ACC112 (cell line): Measurements from ENCODE around the gene FARS2.

ENCODE experiments used
- H2AFZ ChIP-seq: fragments of 200-600 bp; sonication (generic); one replicate; pipeline ENCODE4 v1.6.0; 2017; ENCODE audit warnings: antibody characterized with exemption, low read length; ENCODE audit not compliant: unreplicated experiment
- H3K27ac ChIP-seq: fragments of 200-600 bp; sonication (generic); 2 replicates; pipeline ENCODE4 v1.5.1; 2014; ENCODE audit warnings: low read depth, mild to moderate bottlenecking, antibody characterized with exemption, low read length, moderate library complexity
- H3K27me3 ChIP-seq: fragments of 200-600 bp; sonication (generic); 2 replicates; pipeline ENCODE4 v1.6.1; 2014; ENCODE audit warnings: mild to moderate bottlenecking, antibody characterized with exemption, low read length, moderate library complexity, mixed read lengths; ENCODE audit not compliant: insufficient read depth
- H3K36me3 ChIP-seq: fragments of 200-600 bp; sonication (generic); 2 replicates; pipeline ENCODE4 v1.6.1; 2016; ENCODE audit warnings: mild to moderate bottlenecking, antibody characterized with exemption, low read length, moderate library complexity, mixed read lengths; ENCODE audit not compliant: insufficient read depth
- H3K4me1 ChIP-seq: fragments of 200-600 bp; sonication (generic); one replicate; pipeline ENCODE4 v1.6.1; 2016; ENCODE audit warnings: low read length, mixed read lengths; ENCODE audit not compliant: insufficient read depth, unreplicated experiment, control insufficient read depth
- H3K4me3 ChIP-seq: fragments of 200-600 bp; sonication (generic); 2 replicates; pipeline ENCODE4 v1.5.1; 2014; ENCODE audit warnings: mild to moderate bottlenecking, low read depth, low read length
- H3K79me2 ChIP-seq: fragments of 200-600 bp; sonication (generic); one replicate; pipeline ENCODE4 v1.6.0; 2016; ENCODE audit warnings: low read length; ENCODE audit not compliant: control insufficient read depth, unreplicated experiment, insufficient read depth

FARS2 gene

GRCh38 chr6:5318617-5319272 is 57.4 kb downstream of the FARS2 start:
- H3K4me3 ChIP-seq, result no peak overlapping the region

DNA sequence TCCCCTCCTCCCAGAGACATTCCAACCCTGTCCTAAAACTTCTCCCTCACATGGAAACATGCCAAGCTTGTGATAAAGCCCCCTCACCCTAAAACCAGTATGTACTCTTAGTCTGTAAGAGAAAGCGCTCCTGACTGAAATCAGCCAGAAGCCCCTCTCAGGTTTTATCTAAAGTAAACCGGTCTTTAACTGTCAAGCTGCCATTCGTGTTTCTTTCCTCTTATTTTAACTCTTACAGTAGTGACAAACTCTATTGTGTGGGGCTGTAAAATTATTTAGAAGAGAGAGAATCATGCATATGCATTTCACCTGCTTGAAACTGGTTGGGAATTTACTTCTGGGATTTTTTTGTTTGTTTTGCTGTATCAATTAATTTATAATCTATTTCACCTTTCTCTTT is 62.7 kb downstream of the FARS2 start:
- Histone ChIP-seq H2AFZ (no peak overlapping the region), H3K4me1 (no peaks in the 10 kb centered on the region), H3K4me3 (no peak overlapping the region), H3K27me3 (no peaks in the 10 kb centered on the region), H3K27ac (no peak overlapping the region), H3K79me2 (no peaks in the 10 kb centered on the region), H3K36me3 (0 out of 2 replicates have a peak, but pooled peaks cover 5% of the 10 kb centered on the region)

More at GRCh38 chr6:5318617-5319272, 57.4 kb downstream of the FARS2 start:
- Histone ChIP-seq H2AFZ (no peak overlapping the region), H3K79me2 (no peaks in the 10 kb centered on the region), H3K27me3 (no peaks in the 10 kb centered on the region), H3K27ac (no peak overlapping the region), H3K4me1 (no peaks in the 10 kb centered on the region), H3K36me3 (no peaks in the 10 kb centered on the region)

DNA sequence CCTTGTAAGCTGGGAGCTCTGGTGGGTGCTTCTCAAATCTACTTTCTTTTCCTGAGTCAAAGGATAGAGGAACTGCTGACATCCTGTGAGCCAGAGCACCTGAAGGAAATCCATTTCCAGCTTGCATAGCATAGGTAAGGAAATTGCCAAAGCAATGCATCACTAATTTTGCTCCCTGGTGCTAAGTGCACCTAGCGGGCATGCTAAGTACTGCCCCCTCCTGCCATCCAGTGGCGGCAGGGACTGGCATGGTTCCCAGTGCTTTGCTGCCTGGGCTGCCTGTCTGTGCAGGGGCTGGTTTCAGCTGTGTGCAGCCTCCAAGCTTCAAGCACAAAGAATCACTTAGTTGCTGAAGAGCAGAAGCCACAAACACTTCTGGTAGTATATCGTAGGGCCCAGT is 63.9 kb downstream of the FARS2 start:
- Histone ChIP-seq H3K4me3 (no peak overlapping the region), H3K79me2 (no peaks in the 10 kb centered on the region), H3K27me3 (no peaks in the 10 kb centered on the region), H3K36me3 (0 out of 2 replicates have a peak, but pooled peaks cover 5% of the 10 kb centered on the region), H3K27ac (no peak overlapping the region), H3K4me1 (no peaks in the 10 kb centered on the region), H2AFZ (no peak overlapping the region)

- Histone ChIP-seq H3K4me1 (no peaks in the 10 kb centered on the region), H3K4me3 (no peak overlapping the region), H3K79me2 (no peaks in the 10 kb centered on the region), H3K27ac (no peak overlapping the region), H2AFZ (no peak overlapping the region), H3K27me3 (no peaks in the 10 kb centered on the region), H3K36me3 (0 out of 2 replicates have a peak, but pooled peaks cover 5% of the 10 kb centered on the region)
Measured at GRCh38 chr6:5326022-5326641, 64.8 kb downstream of the FARS2 start.

GRCh38 chr6:5328800-5329199 is 67.5 kb downstream of the FARS2 start:
- Histone ChIP-seq H2AFZ (no peak overlapping the region), H3K4me1 (no peaks in the 10 kb centered on the region), H3K4me3 (no peak overlapping the region), H3K79me2 (no peaks in the 10 kb centered on the region), H3K27me3 (no peaks in the 10 kb centered on the region), H3K27ac (no peak overlapping the region), H3K36me3 (0 out of 2 replicates have a peak, but pooled peaks cover 5% of the 10 kb centered on the region)

- Histone ChIP-seq H3K4me1 (no peaks in the 10 kb centered on the region), H3K79me2 (no peaks in the 10 kb centered on the region), H3K4me3 (no peak overlapping the region), H3K36me3 (no peaks in the 10 kb centered on the region), H2AFZ (no peak overlapping the region), H3K27me3 (no peaks in the 10 kb centered on the region), H3K27ac (no peak overlapping the region)
Measured at GRCh38 chr6:5331845-5332442, 70.6 kb downstream of the FARS2 start.

DNA sequence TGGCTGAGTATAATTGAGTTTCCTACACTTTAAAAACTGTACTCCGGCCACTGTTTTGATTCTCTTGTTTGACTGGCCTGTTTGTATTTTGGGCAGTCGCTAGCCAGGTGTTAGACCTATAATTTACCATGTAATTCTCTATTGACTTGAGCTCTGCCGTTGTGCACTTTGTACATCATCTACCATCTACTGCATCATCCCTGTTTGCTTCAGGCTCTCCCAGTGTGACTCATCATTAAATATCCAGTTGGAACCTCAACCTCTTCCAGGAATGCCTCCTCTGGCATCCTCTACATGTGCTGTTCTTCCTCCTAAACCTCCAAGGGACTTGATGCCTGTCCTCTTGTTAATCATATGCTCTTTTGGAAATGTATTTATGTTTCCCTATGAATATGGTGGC is 72.3 kb downstream of the FARS2 start:
- no peak overlapping the region for H3K4me3 ChIP-seq
- H2AFZ ChIP-seq, result no peak overlapping the region
- no peaks in the 10 kb centered on the region for H3K27me3 ChIP-seq
- no peaks in the 10 kb centered on the region for H3K36me3 ChIP-seq
- no peak overlapping the region for H3K27ac ChIP-seq
- no peaks in the 10 kb centered on the region for H3K79me2 ChIP-seq
- no peaks in the 10 kb centered on the region for H3K4me1 ChIP-seq

DNA sequence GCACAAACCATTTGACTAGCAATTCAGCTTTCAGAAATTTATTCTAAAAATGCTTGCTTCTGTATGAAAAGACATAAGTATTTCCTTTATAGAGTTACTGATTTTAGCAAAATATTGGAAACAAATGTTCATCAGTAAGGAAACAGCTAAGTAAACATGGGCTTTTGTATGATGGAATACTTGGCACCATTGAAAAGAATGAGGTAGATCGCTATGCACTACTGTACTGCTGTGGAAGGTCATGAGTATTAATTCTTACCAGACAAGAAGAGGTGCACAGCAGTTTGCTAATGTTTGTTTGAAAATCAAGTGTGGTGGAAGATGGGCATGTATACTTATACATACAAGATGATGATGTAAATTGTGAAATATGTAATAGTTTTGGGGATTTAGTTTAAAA is 73.0 kb downstream of the FARS2 start:
- Histone ChIP-seq H3K4me3 (no peak overlapping the region), H3K27me3 (no peaks in the 10 kb centered on the region), H2AFZ (no peak overlapping the region), H3K4me1 (no peaks in the 10 kb centered on the region), H3K79me2 (no peaks in the 10 kb centered on the region), H3K27ac (no peak overlapping the region), H3K36me3 (no peaks in the 10 kb centered on the region)

- no peaks in the 10 kb centered on the region for H3K4me1 ChIP-seq
- no peak overlapping the region for H3K4me3 ChIP-seq
- no peaks in the 10 kb centered on the region for H3K79me2 ChIP-seq
- H3K27ac ChIP-seq, result no peak overlapping the region
- no peaks in the 10 kb centered on the region for H3K36me3 ChIP-seq
- H2AFZ ChIP-seq, result no peak overlapping the region
- no peaks in the 10 kb centered on the region for H3K27me3 ChIP-seq
Measured at GRCh38 chr6:5335020-5335419, 73.7 kb downstream of the FARS2 start.

GRCh38 chr6:5337573-5337972 is 76.3 kb downstream of the FARS2 start:
- Histone ChIP-seq H2AFZ (no peak overlapping the region), H3K27ac (no peak overlapping the region), H3K79me2 (no peaks in the 10 kb centered on the region), H3K4me3 (no peak overlapping the region), H3K36me3 (no peaks in the 10 kb centered on the region), H3K4me1 (no peaks in the 10 kb centered on the region), H3K27me3 (no peaks in the 10 kb centered on the region)
